PC-3 (cell line): ENCODE results near the gene CRYGA.
"Not testable (repeated sequence)": the region's sequence is repeated elsewhere in the genome, so short reads cannot be mapped to it uniquely, and the experiment has no call there.

ENCODE experiments used
- CTCF ChIP-seq: fragments of 300-600 bp; sonication (generic); conservative IDR thresholded peaks from 2 replicates; pipeline ENCODE4 v1.5.1; 2017; ENCODE audit warnings: antibody characterized with exemption, low read depth, mild to moderate bottlenecking, low read length
- EZH2 ChIP-seq: fragments of 300-600 bp; sonication (generic); IDR thresholded peaks from one replicate; pipeline ENCODE4 v1.6.1; 2017; ENCODE audit warnings: antibody characterized with exemption, mild to moderate bottlenecking, low read length; ENCODE audit not compliant: unreplicated experiment

GRCh38 chr2:208117390-208117789, 46.0 kb downstream of the CRYGA start:
- TF ChIP-seq CTCF, EZH2: not testable (repeated sequence)
